Suprapubic skin (tissue), 3 donors: ENCODE results near the gene CHD2.

Experiments
- POLR2AphosphoS5 ChIP-seq, 3 donors: sonication (generic); formaldehyde crosslinking; IDR thresholded peaks; one replicate each; pipeline ENCODE4 v1.6.1; 2017; ENCODE audit warnings: antibody characterized with exemption in 3 of 3
- TF ChIP-seq, protein P1 (sequence below), 2 donors: fragments of 200-600 bp in 1 of 2; fragments of 450-650 bp in 1 of 2; sonication (generic) in 1 of 2; IDR thresholded peaks; one replicate each; pipeline ENCODE4 v1.5.1; 2016 to 2019; ENCODE audit warnings: antibody characterized with exemption in 2 of 2, mild to moderate bottlenecking in 1 of 2, moderate library complexity in 1 of 2

DNA sequence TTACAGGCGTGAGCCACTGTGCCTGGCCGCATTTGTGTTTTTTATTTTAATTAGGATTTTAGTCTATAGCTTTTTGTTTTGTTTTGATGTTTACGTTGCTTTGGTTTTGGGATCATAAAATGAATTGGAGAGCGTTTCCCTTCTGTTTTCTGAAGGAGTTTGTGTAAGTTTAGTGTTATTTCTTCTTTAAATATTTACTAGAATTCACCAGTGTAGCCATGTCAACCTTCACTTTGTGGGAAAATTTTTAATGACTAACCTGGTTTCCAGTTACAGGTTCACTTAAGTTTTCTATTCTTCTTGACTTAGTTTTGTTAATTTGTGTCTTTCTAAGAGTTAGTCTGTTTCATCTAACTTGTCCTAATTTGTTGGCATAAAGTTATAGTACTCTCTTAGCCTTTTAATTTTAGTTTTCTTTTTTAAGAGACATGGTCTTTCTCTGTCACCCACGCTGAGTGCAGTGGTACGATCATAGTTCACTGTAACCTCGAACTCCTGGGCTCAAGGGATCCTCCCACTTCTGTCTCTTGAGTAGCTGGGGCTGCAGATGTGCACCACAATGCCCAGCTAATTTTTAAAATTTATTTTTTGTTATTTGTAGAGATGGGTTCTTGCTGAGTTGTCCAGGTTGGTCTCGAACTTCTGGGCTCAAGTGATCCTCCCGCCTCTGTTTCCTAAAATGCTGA lies 61.0 kb downstream of the CHD2 start:
- TF ChIP-seq, protein P1, sequence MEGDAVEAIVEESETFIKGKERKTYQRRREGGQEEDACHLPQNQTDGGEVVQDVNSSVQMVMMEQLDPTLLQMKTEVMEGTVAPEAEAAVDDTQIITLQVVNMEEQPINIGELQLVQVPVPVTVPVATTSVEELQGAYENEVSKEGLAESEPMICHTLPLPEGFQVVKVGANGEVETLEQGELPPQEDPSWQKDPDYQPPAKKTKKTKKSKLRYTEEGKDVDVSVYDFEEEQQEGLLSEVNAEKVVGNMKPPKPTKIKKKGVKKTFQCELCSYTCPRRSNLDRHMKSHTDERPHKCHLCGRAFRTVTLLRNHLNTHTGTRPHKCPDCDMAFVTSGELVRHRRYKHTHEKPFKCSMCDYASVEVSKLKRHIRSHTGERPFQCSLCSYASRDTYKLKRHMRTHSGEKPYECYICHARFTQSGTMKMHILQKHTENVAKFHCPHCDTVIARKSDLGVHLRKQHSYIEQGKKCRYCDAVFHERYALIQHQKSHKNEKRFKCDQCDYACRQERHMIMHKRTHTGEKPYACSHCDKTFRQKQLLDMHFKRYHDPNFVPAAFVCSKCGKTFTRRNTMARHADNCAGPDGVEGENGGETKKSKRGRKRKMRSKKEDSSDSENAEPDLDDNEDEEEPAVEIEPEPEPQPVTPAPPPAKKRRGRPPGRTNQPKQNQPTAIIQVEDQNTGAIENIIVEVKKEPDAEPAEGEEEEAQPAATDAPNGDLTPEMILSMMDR (IDR thresholded peaks at IDR 0.05): no peak
- no peak for TF ChIP-seq POLR2AphosphoS5 (IDR thresholded peaks at IDR 0.05)
